ENCODE data around the gene C1orf210. TPM values are rescaled to one million over a fixed set of nuclear protein-coding genes. Genes with fewer than 3 reads are reported as not detected.

C1orf210 gene
- total RNA-seq, 1 experiment from 2014 or later: not detected

DNA sequence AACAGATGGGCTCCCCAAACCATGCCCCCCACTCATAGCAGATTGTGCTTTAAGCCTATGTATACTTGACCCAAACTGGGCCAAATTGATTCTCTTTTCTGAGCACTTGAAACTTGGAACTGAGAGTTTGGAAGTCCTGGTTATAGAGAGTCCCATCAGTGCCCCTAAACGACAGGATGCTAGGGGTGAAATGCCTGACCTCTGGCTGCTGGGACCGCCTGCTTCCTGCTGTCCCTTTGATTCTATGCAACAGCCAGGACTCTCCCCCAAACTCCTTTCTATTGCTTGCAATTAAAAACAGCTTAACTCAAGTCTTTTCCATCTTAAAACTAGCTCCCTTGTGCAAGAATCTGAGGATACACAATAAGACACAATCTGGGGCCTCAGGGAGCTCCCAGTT is 4.7 kb downstream of the C1orf210 start:
- Histone ChIP-seq H3K9me3 (replicated peaks) (no peaks in the 10 kb centered on the region), H3K4me3 (no peak overlapping the region), H3K36me3 (no peaks in the 10 kb centered on the region), H3K27me3 (replicated peaks) (no peaks in the 10 kb centered on the region), H3K27ac (no peak overlapping the region), H3K4me1 (replicated peaks) (no peaks in the 10 kb centered on the region)
- DNase-seq (ENCODE audit: low read depth in 1 of 2, low spot score in 2 of 2): no peak

DNA sequence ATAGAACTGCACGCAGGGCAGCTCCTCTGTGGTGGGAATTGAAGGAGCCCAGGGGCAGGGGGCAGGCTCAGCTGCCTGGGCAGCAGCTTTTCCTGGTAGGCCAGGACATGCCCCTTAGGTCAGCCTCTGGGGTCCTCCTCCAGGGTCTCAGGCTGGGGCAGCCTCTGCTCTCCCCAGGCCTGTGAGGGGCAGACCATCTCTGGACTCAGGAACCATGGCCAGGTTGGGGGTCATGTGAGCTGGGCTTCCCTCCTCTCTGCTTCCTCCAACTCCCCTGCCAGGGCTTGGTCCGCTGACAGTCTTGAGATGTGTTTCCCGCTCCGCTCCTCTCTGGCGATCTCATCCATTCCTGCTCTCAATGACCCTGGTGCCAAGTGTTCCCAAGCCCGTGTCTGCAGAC is 5.7 kb downstream of the C1orf210 start:
- Histone ChIP-seq H3K4me3 (no peak overlapping the region), H3K4me1 (replicated peaks) (no peaks in the 10 kb centered on the region), H3K27me3 (replicated peaks) (no peaks in the 10 kb centered on the region), H3K36me3 (no peaks in the 10 kb centered on the region), H3K9me3 (replicated peaks) (no peaks in the 10 kb centered on the region), H3K27ac (no peak overlapping the region)
- DNase-seq (ENCODE audit: low read depth in 1 of 2, low spot score in 2 of 2): no peak

DNA sequence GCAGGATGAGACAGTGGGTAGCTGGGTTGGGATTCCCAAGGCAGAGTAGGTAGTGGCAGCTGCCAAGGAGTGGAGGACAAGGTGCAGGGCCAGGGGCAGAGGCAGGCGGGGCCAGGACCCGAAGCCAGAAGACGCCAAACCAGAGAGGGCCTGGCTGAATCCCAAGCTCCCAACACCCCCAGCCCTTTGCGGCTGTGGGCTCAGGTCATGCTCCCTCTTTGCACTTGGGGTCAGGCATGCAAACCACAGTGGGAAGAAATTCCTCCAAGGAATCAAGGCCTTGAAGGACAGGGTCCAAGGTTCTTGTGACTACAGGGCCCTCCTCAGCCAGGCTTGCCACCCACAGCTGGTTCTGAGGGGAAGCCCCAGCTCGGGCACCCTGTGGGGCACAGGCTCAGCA is 6.2 kb downstream of the C1orf210 start:
- Histone ChIP-seq H3K9me3 (replicated peaks) (no peaks in the 10 kb centered on the region), H3K27me3 (replicated peaks) (no peaks in the 10 kb centered on the region), H3K36me3 (no peaks in the 10 kb centered on the region), H3K4me3 (no peak overlapping the region), H3K4me1 (replicated peaks) (no peaks in the 10 kb centered on the region), H3K27ac (no peak overlapping the region)
- no peak for DNase-seq (ENCODE audit: low read depth in 1 of 2, low spot score in 2 of 2)

DNA sequence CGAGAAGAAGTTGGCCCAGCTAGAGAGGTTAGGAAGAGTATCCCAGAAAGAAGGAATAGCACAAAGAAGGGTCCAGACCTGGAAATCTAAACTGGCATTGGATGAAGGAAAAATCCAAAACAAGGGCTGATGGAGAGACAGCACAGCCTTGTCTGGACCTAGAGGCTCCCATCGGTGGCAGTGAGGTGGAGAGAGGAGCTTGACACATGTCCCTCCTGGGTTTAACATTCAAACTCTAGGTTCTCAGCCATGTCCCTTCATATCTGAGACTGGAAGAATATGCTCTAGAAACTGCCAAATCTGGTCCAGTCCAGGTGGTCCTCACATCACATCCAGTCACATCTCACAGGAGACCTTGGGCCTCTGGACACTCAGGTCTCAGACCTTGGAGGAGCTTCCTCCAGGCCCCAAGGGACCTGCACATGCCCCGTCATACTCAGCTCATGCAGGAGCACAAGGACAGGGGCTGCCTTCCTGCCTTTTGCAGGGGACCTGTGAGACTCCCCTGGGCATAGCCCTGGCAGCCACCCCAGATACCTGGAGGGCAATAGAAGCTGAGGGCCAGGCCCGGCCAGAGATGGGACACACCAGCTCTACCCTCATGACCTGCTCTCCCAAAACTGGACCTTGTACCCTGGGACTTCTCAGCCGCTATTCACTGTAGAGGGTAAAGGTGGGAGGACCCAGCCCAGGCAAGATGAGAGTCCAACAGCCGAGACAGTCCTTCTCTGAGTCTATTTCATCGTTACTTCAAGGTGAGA is 8.1 kb downstream of the C1orf210 start:
- no peak for DNase-seq (ENCODE audit: low read depth in 1 of 2, low spot score in 2 of 2)
- H3K4me1 ChIP-seq (replicated peaks): no peaks in the 10 kb centered on the region
- no peak overlapping the region for H3K4me3 ChIP-seq
- no peaks in the 10 kb centered on the region for H3K27me3 ChIP-seq (replicated peaks)
- no peaks in the 10 kb centered on the region for H3K36me3 ChIP-seq
- no peaks in the 10 kb centered on the region for H3K9me3 ChIP-seq (replicated peaks)
- H3K27ac ChIP-seq: no peak overlapping the region

DNA sequence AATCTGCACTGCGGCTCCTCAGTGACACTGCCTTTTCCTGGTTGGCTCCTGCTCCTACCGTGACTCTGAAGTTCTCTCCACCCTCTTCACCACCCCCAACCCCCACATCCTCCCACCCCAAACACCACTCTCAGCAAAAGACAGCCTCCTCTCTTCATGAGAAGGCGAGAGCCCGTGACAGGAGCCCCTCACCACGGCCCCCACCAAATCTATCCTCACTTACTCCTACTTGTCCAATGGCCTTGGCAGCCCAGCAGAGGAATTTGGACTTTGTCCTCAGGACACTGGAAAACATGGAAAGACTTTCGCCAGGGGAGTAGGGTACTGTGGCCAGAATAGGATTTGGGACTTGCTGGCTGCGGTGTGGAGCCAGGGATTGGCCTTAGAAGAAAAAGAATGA is 8.7 kb downstream of the C1orf210 start:
- no peak for DNase-seq (ENCODE audit: low read depth in 1 of 2, low spot score in 2 of 2)
- no peaks in the 10 kb centered on the region for H3K4me1 ChIP-seq (replicated peaks)
- no peaks in the 10 kb centered on the region for H3K36me3 ChIP-seq
- H3K4me3 ChIP-seq: no peak overlapping the region
- H3K9me3 ChIP-seq (replicated peaks): no peaks in the 10 kb centered on the region
- no peaks in the 10 kb centered on the region for H3K27me3 ChIP-seq (replicated peaks)
- no peak overlapping the region for H3K27ac ChIP-seq

DNA sequence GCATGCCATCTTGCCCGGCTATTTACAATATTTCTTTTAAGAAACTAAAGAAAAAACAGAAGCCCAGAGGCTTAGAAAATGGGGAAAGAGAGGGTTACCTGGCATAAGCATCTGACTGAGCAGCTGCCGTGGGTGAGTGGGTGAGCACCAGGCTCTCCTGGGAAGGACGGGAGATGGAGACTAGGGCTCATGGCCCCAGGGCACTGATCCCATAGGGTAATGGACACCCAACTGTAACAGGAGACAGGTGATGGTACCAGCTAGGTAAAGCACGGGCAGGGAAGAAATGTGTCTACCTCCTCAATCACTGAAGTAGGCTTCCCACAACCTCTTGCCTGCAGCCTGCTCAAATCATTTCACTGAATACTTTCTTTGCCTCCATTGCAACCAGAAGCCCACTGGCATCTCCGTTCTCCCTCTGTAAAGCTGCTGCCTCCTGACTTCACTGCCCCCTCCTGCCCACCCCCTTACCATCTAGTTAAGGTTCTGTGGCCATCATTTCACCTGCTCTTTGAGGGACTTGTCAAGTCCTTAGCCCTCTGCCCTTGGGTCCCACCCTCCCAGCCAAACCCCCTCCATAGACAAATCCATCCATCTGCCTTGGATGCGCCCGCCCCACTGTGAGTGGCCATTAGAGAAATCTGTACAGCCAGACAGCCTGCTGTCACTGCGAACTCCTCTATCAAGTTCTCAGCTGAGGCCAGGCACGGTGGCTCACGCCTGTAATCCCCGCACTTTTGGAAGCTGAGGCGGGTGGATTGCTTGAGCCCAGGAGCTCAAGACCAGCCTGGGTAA is 9.4 kb downstream of the C1orf210 start:
- Histone ChIP-seq H3K9me3 (replicated peaks) (no peaks in the 10 kb centered on the region), H3K4me3 (no peak overlapping the region), H3K4me1 (replicated peaks) (no peaks in the 10 kb centered on the region), H3K27me3 (replicated peaks) (no peaks in the 10 kb centered on the region), H3K27ac (no peak overlapping the region), H3K36me3 (no peaks in the 10 kb centered on the region)
- no peak for DNase-seq (ENCODE audit: low read depth in 1 of 2, low spot score in 2 of 2)

DNA sequence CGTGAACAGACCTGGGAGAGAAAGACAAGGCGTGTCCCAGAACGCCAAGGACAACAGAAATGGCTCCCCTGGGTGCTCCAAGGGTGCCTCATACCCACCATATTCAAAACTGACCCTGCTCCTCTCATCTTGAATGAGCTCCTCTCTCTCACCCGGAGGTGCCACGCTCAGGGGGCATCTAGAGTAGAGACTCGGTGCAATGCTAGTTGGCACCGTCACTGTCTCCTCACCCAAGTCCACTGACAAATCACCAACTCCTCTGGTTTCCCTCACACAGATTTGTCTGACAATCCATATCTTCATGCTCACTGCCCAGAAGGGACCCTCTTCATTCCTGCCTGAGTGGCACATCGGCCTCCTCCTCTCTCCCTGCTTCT is 10.6 kb downstream of the C1orf210 start:
- no peaks in the 10 kb centered on the region for H3K36me3 ChIP-seq
- no peaks in the 10 kb centered on the region for H3K27me3 ChIP-seq (replicated peaks)
- no peak overlapping the region for H3K27ac ChIP-seq
- H3K4me3 ChIP-seq: no peak overlapping the region
- H3K9me3 ChIP-seq (replicated peaks): no peaks in the 10 kb centered on the region
- DNase-seq (ENCODE audit: low read depth in 1 of 2, low spot score in 2 of 2): no peak
- no peaks in the 10 kb centered on the region for H3K4me1 ChIP-seq (replicated peaks)

DNA sequence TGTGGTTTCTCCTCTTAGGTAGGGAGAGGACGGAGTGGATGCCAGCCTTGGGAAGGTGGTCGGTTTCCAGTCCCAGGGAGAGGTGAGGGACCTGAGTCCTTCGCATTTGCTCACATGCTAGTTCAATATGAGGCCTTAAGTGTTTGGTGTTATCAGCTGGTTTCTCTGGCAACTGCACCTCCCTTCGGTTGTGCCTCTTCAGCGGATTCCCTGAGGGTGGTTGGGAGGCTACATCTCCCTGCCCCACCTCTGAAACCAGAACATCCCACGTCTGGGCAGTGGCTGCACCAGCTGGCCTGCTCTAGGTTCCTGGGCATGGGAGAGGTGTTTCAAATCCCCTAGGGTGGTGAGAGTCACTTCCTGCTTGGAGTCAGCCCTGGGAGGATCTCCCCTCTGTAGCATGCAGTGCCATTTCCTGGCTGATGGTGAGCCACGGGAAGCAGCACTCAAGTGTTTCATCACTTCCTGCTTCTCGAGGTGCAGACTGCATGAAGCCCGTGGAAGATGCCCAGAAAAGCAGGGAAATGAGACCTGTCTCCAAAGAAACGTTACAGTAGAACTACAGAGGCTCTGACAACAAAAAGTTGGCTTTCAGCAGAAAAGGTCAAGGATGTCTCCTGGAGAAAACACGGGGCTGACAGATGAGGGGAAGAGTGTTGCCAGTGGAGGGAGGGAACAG is 11.1 kb downstream of the C1orf210 start:
- no peak for DNase-seq (ENCODE audit: low read depth in 1 of 2, low spot score in 2 of 2)
- no peaks in the 10 kb centered on the region for H3K9me3 ChIP-seq (replicated peaks)
- no peak overlapping the region for H3K4me3 ChIP-seq
- no peak overlapping the region for H3K27ac ChIP-seq
- no peaks in the 10 kb centered on the region for H3K36me3 ChIP-seq
- no peaks in the 10 kb centered on the region for H3K4me1 ChIP-seq (replicated peaks)
- H3K27me3 ChIP-seq (replicated peaks): no peaks in the 10 kb centered on the region

DNA sequence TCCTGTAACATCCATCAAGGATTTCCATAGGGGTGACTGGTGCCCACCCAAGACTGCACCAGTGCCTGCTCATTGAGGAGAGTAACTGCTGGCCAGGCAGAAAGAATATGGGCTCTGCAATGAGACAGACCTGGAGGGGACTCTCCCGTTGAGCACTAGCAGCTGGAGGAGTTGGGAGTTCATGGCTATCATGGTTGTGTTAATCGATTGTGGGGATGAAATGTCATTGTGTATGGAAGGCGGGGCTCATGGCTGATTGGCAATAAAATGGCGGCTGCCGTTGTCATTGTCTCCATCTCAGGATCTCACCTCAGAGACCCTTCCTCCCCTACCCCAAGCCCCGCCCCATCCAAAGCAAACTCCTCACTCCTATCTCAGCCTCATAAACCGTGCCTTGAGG is 11.7 kb downstream of the C1orf210 start:
- Histone ChIP-seq H3K4me3 (no peak overlapping the region), H3K4me1 (replicated peaks) (no peaks in the 10 kb centered on the region), H3K9me3 (replicated peaks) (no peaks in the 10 kb centered on the region), H3K27ac (no peak overlapping the region), H3K27me3 (replicated peaks) (no peaks in the 10 kb centered on the region), H3K36me3 (no peaks in the 10 kb centered on the region)
- DNase-seq (ENCODE audit: low read depth in 1 of 2, low spot score in 2 of 2): no peak

DNA sequence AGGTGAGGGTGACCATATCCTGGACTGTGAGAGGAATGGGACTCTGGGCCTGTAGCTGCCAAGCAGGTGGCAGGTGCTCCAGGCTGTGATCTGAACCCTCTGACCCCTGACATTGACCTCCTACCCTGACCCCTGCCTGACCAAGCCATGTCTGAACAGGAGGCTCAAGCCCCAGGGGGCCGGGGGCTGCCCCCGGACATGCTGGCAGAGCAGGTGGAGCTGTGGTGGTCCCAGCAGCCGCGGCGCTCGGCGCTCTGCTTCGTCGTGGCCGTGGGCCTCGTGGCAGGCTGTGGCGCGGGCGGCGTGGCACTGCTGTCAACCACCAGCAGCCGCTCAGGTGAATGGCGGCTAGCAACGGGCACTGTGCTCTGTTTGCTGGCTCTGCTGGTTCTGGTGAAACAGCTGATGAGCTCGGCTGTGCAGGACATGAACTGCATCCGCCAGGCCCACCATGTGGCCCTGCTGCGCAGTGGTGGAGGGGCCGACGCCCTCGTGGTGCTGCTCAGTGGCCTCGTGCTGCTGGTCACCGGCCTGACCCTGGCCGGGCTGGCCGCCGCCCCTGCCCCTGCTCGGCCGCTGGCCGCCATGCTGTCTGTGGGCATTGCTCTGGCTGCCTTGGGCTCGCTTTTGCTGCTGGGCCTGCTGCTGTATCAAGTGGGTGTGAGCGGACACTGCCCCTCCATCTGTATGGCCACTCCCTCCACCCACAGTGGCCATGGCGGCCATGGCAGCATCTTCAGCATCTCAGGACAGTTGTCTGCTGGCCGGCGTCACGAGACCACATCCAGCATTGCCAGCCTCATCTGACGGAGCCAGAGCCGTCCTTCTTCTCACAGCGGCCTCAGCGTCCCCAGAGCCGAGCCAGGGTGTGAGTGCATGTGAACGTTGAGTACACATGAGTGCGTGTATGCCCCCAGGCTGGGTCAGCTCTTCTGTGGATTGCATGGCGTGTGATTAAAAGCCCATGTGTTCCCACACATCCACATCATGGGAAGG is 12.5 kb downstream of the C1orf210 start:
- no peaks in the 10 kb centered on the region for H3K36me3 ChIP-seq
- DNase-seq (ENCODE audit: low read depth in 1 of 2, low spot score in 2 of 2): no peak
- no peak overlapping the region for H3K4me3 ChIP-seq
- H3K27me3 ChIP-seq (replicated peaks): no peaks in the 10 kb centered on the region
- no peaks in the 10 kb centered on the region for H3K9me3 ChIP-seq (replicated peaks)
- no peak overlapping the region for H3K27ac ChIP-seq
- no peaks in the 10 kb centered on the region for H3K4me1 ChIP-seq (replicated peaks)

DNA sequence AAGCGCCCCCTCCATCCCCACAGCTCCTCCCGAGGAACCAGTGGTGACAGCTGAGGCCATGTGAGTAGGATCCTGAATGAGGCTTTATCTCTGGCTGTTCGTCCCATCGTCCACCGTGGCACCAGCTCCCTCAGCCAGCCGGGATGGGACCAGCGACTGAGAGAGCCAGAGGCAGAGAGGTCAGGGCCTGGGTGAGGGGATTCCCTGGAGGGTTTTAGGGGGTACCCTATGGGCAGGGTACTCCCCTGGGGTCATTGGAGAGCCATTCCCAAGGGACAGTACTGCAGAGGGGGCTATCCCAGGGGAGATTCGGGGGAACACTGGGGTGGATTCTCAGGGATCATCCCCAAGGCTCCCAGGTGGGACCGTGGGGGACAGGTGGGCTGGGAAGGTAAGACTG is 13.2 kb downstream of the C1orf210 start:
- H3K4me1 ChIP-seq (replicated peaks): no peaks in the 10 kb centered on the region
- H3K36me3 ChIP-seq: no peaks in the 10 kb centered on the region
- no peak overlapping the region for H3K27ac ChIP-seq
- H3K4me3 ChIP-seq: no peak overlapping the region
- no peak for DNase-seq (ENCODE audit: low read depth in 1 of 2, low spot score in 2 of 2)
- H3K27me3 ChIP-seq (replicated peaks): no peaks in the 10 kb centered on the region
- no peaks in the 10 kb centered on the region for H3K9me3 ChIP-seq (replicated peaks)

DNA sequence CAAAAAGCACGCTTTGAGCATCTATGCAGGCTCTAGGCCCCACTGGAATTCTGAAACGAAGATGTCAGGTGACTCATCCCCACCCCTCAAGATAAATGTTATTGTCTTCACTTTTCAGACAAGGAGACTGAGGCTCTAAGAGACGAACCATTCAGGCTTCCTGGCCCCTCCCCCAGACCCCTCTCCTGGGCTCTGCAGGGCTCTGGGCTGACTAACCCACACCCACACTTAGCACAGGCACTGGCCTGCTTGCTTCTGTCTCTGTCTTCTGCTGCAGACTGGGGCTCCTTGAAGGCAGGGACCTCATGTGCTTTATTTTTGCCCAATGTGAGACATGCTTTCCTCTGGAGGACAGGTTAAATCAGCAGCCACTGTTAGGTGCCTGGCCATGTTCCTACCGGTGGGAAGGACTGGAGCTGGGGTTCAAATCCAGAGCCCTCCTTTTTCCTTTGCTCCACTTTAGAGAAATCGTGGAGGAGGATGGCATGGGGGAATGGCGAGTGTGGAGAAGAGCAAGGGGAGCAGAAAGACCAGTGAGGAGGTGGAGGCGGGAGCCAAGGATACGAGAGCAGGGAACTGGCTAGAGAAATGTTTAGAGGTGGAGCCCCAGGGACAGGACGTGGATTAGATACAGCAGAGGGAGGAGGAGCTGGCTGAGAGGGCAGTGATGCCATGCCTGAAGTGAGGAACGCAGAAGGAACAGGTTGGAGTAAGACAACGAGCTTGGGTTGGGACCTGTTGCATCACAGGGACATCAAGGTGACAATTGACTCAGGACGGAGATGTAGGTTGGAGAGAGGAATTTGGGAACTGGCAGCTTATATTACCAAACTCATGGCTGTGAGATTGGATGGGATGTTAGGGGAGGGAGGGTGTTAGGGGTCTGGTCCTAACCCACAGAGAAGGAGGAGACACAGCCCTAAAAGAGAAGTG is 13.9 kb downstream of the C1orf210 start:
- Histone ChIP-seq H3K36me3 (no peaks in the 10 kb centered on the region), H3K27ac (no peak overlapping the region), H3K9me3 (replicated peaks) (no peaks in the 10 kb centered on the region), H3K27me3 (replicated peaks) (no peaks in the 10 kb centered on the region), H3K4me3 (no peak overlapping the region), H3K4me1 (replicated peaks) (no peaks in the 10 kb centered on the region)
- DNase-seq (ENCODE audit: low read depth in 1 of 2, low spot score in 2 of 2): no peak
